A673 (cell line): ENCODE measurements around the gene PROKR2. TPM values are rescaled to one million over a fixed set of nuclear protein-coding genes. Genes with fewer than 3 reads are reported as not detected.

Experiments
- BruUV-seq: library from RNA; stranded (reverse); fragments of 400-500 nt; replicated peaks from 2 replicates; lab custom pipeline; 2021; lab: Mats Ljungman, UMichigan
- CTCF ChIA-PET: fragments of 300-600 bp; sonication (Branson Sonifier 250); formaldehyde crosslinking; loops from one replicate; lab custom pipeline; 2022; ENCODE audit warnings: antibody characterized with exemption; lab: Charles Lee
- POLR2A ChIA-PET: fragments of 300-600 bp; sonication (Branson Sonifier 250); formaldehyde crosslinking; loops from one replicate; lab custom pipeline; 2022; ENCODE audit warnings: antibody characterized with exemption; ENCODE audit not compliant: low non-redundant PET; lab: Charles Lee
- DNase-seq: peaks from one replicate; pipeline ENCODE4 v3.0.0-alpha.2; 2015; ENCODE audit warnings: low spot score
- H3K27ac ChIP-seq: fragments of 200-600 bp; sonication (generic); 2 replicates; pipeline ENCODE4 v1.5.1; 2016; ENCODE audit warnings: mixed run types, low read depth, mild to moderate bottlenecking, mixed read lengths, antibody characterized with exemption, low read length; ENCODE audit not compliant: poor library complexity, severe bottlenecking
- H3K27me3 ChIP-seq: fragments of 200-600 bp; sonication (generic); replicated peaks from 2 replicates; pipeline ENCODE4 v1.6.1; 2017; ENCODE audit warnings: mixed run types, low read depth, mild to moderate bottlenecking, mixed read lengths, antibody characterized with exemption, low read length; ENCODE audit not compliant: insufficient read depth, poor library complexity
- H3K36me3 ChIP-seq: fragments of 200-600 bp; sonication (generic); 2 replicates; pipeline ENCODE4 v1.6.1; 2016; ENCODE audit warnings: mixed run types, mild to moderate bottlenecking, mixed read lengths, antibody characterized with exemption, low read length; ENCODE audit not compliant: insufficient read depth, poor library complexity, severe bottlenecking
- H3K4me1 ChIP-seq: fragments of 200-600 bp; sonication (generic); 2 replicates; pipeline ENCODE4 v1.6.1; 2017; ENCODE audit warnings: mixed run types, mild to moderate bottlenecking, mixed read lengths, antibody characterized with exemption, low read length; ENCODE audit not compliant: insufficient read depth, poor library complexity, severe bottlenecking
- H3K4me3 ChIP-seq: fragments of 200-600 bp; sonication (generic); 2 replicates; pipeline ENCODE4 v1.5.1; 2016; ENCODE audit warnings: low read depth, mixed run types, mild to moderate bottlenecking, mixed read lengths, low read length; ENCODE audit not compliant: poor library complexity, severe bottlenecking
- H3K9me3 ChIP-seq: fragments of 200-600 bp; sonication (generic); 2 replicates; pipeline ENCODE4 v1.6.1; 2016; ENCODE audit warnings: mixed run types, low read depth, mild to moderate bottlenecking, mixed read lengths, antibody characterized with exemption, low read length; ENCODE audit not compliant: poor library complexity, severe bottlenecking
- CTCF ChIP-seq: fragments of 300-800, 200-600 bp; sonication (generic); conservative IDR thresholded peaks from 2 replicates; pipeline ENCODE4 v1.5.1; 2017; ENCODE audit warnings: low read depth, mild to moderate bottlenecking, antibody characterized with exemption, low read length, moderate library complexity, mixed read lengths
- EZH2 ChIP-seq: fragments of 200-600 bp; sonication (generic); IDR thresholded peaks from 2 replicates; pipeline ENCODE4 v1.6.1; 2017; ENCODE audit warnings: borderline replicate concordance, low read depth, mild to moderate bottlenecking, mixed read lengths, antibody characterized with exemption, low read length; ENCODE audit not compliant: poor library complexity, severe bottlenecking
- intact Hi-C: fragments of 100-400 bp; cut with micrococcal nuclease; formaldehyde crosslinking; loops from one replicate; pipeline ENCODE4 v1.10.0; 2022; ENCODE audit not compliant: unreplicated experiment
- total RNA-seq: library from RNA; stranded (reverse); gene quantifications from 2 replicates; pipeline ENCODE4 v1.2.3, GENCODE V29; 2021

The PROKR2 gene
- total RNA-seq, 1 experiment from 2014 or later, result not detected

- H3K27ac ChIP-seq, result no peak overlapping the region
These were observed 46.2 kb downstream of the PROKR2 start for GRCh38 chr20:5270603-5271002.

GRCh38 chr20:5268449-5268848 lies 48.3 kb downstream of the PROKR2 start:
- H3K36me3 ChIP-seq, result no peaks in the 10 kb centered on the region
- intact Hi-C loops, result no loop called here

More at GRCh38 chr20:5270603-5271002, 46.2 kb downstream of the PROKR2 start:
- Histone ChIP-seq H3K27me3 (peaks cover 73% of the 10 kb centered on the region), H3K36me3 (no peaks in the 10 kb centered on the region), H3K4me3 (no peak overlapping the region), H3K4me1 (no peaks in the 10 kb centered on the region), H3K9me3 (no peaks in the 10 kb centered on the region)
- CTCF ChIA-PET, result no interaction called here
- POLR2A ChIA-PET, result no interaction called here
- no peak for TF ChIP-seq CTCF
- no peak for DNase-seq
- intact Hi-C loops, result no loop called here
- BruUV-seq, result no TSS peak

GRCh38 chr20:5267092-5267491 lies 49.7 kb downstream of the PROKR2 start:
- Histone ChIP-seq H3K27ac (no peak overlapping the region), H3K36me3 (no peaks in the 10 kb centered on the region), H3K4me3 (no peak overlapping the region), H3K9me3 (no peaks in the 10 kb centered on the region), H3K4me1 (no peaks in the 10 kb centered on the region), H3K27me3 (peaks cover 83% of the 10 kb centered on the region)
- DNase-seq, result no peak
- POLR2A ChIA-PET, result no interaction called here
- no peak for TF ChIP-seq EZH2
- TF ChIP-seq CTCF, result no peak
- BruUV-seq, result no TSS peak
- CTCF ChIA-PET, result no interaction called here
- intact Hi-C loops, result no loop called here

More at GRCh38 chr20:5268449-5268848, 48.3 kb downstream of the PROKR2 start:
- CTCF ChIA-PET, result no interaction called here
- no peak for DNase-seq
- peaks cover 84% of the 10 kb centered on the region for H3K27me3 ChIP-seq
- H3K9me3 ChIP-seq, result no peaks in the 10 kb centered on the region
- H3K27ac ChIP-seq, result no peak overlapping the region
- BruUV-seq, result no TSS peak
- TF ChIP-seq EZH2, result no peak
- TF ChIP-seq CTCF, result no peak
- H3K4me3 ChIP-seq, result no peak overlapping the region
- POLR2A ChIA-PET, result no interaction called here
- H3K4me1 ChIP-seq, result no peaks in the 10 kb centered on the region

Other genes with a start within 250 kb of the PROKR2 start
- gene TMEM230, start 203.9 kb downstream of the PROKR2 start, total RNA-seq, result 94.6 and 105 TPM in 2 replicates
- gene PCNA, start 197.0 kb downstream of the PROKR2 start, total RNA-seq, result 397 TPM in 2 replicates
- 67.4 and 68.1 TPM in 2 replicates for gene CDS2, start 189.9 kb downstream of the PROKR2 start, total RNA-seq